GM12878 (cell line): ENCODE results near the gene RNF169. TPM values are rescaled to one million over a fixed set of nuclear protein-coding genes. Genes with fewer than 3 reads are reported as not detected.

Source experiments
- ATAC-seq: fragments of 200-7000 bp; cut with Tn5 transposase; 3 replicates; pipeline ENCODE4 v1.9.1; 2020; ENCODE audit warnings: mild to moderate bottlenecking, moderate library complexity
- BruUV-seq: library from RNA; stranded (reverse); fragments of 400-500 nt; replicated peaks from 2 replicates; lab custom pipeline; 2021; lab: Mats Ljungman, UMichigan
- CTCF ChIA-PET: fragments of 300-600 bp; sonication (Branson Sonifier 250); formaldehyde crosslinking; extraction: SDS; loops from one replicate; lab custom pipeline; 2021; ENCODE audit warnings: inconsistent platforms; lab: Yijun Ruan, JAX
- POLR2A ChIA-PET: fragments of 350-600 bp; formaldehyde crosslinking; extraction: SDS; loops from one replicate; lab custom pipeline; 2021; ENCODE audit warnings: inconsistent platforms; lab: Charles Lee
- RAD21 ChIA-PET: fragments of 300-600 bp; sonication (Branson Sonifier 250); formaldehyde crosslinking; loops from one replicate; lab custom pipeline; 2023; ENCODE audit warnings: antibody characterized with exemption; ENCODE audit not compliant: unreplicated experiment; lab: Charles Lee
- SMC1A ChIA-PET: fragments of 300-600 bp; sonication (Branson Sonifier 250); formaldehyde crosslinking; loops from one replicate; lab custom pipeline; 2023; ENCODE audit not compliant: unreplicated experiment, uncharacterized antibody; lab: Charles Lee
- DNase-seq: peaks from one replicate; pipeline ENCODE4 v3.0.0-alpha.2; 2011; ENCODE audit warnings: low read depth, low spot score
- FAIRE-seq: peaks from 3 replicates; lab custom pipeline; 2011; peaks lifted over from hg19 to GRCh38; lab: Jason Lieb, UNC
- H2AFZ ChIP-seq: 2 replicates; pipeline ENCODE4 v1.6.0; 2011; ENCODE audit warnings: low read depth, low read length, control low read depth; ENCODE audit not compliant: control insufficient read depth
- H3K27ac ChIP-seq: 2 replicates; pipeline ENCODE4 v1.5.1; 2011; ENCODE audit warnings: control low read depth; ENCODE audit not compliant: control insufficient read depth, insufficient read depth
- H3K27me3 ChIP-seq, 2 experiments: replicated peaks in 1 of 2; 2 replicates each; pipeline versions ENCODE4 v1.6.0 to v1.6.1; 2011; ENCODE audit warnings: low read length in 1 of 2; ENCODE audit not compliant: control insufficient read depth in 2 of 2, insufficient read depth in 2 of 2
- H3K36me3 ChIP-seq, 2 experiments: 2 replicates each; pipeline ENCODE4 v1.5.1; 2011; ENCODE audit warnings: low read length in 1 of 2; ENCODE audit not compliant: control insufficient read depth in 2 of 2, insufficient read depth in 2 of 2
- H3K4me1 ChIP-seq: 2 replicates; pipeline ENCODE4 v1.6.1; 2011; ENCODE audit warnings: mild to moderate bottlenecking, low read length, moderate library complexity, mixed read lengths; ENCODE audit not compliant: control insufficient read depth, insufficient read depth
- H3K4me2 ChIP-seq: 2 replicates; pipeline ENCODE4 v1.6.0; 2011; ENCODE audit warnings: control low read depth; ENCODE audit not compliant: control insufficient read depth, insufficient read depth
- H3K4me3 ChIP-seq: fragments of 200-600 bp; sonication (generic); 2 replicates; pipeline ENCODE4 v1.5.1; 2016
- H3K79me2 ChIP-seq: 2 replicates; pipeline ENCODE4 v1.6.0; 2011; ENCODE audit warnings: low read length; ENCODE audit not compliant: control insufficient read depth, insufficient read depth
- H3K9ac ChIP-seq: 2 replicates; pipeline ENCODE4 v1.8.0; 2011; ENCODE audit warnings: low read length, control low read depth, mixed read lengths; ENCODE audit not compliant: control insufficient read depth, insufficient read depth
- H3K9me3 ChIP-seq: replicated peaks from 3 replicates; pipeline ENCODE4 v1.5.1; 2011; ENCODE audit warnings: mild to moderate bottlenecking, low read length; ENCODE audit not compliant: control insufficient read depth, insufficient read depth
- H4K20me1 ChIP-seq: 2 replicates; pipeline ENCODE4 v1.6.0; 2011; ENCODE audit not compliant: control insufficient read depth, insufficient read depth
- DPF2 ChIP-seq: fragments of 450-650 bp; IDR thresholded peaks from 2 replicates; pipeline ENCODE4 v1.6.1; 2017; ENCODE audit warnings: mild to moderate bottlenecking
- ESRRA ChIP-seq: IDR thresholded peaks from 2 replicates; pipeline ENCODE4 v1.6.1; 2012; ENCODE audit warnings: mild to moderate bottlenecking, low read length, improper control_type of control experiment
- FOS ChIP-seq: IDR thresholded peaks from 3 replicates; pipeline ENCODE4 v1.6.1; 2011; ENCODE audit warnings: borderline replicate concordance; ENCODE audit not compliant: insufficient read length; ENCODE audit errors: extremely low read depth
- FOXM1 ChIP-seq: IDR thresholded peaks from 2 replicates; pipeline ENCODE4 v1.6.1; 2012; ENCODE audit warnings: low read depth, mild to moderate bottlenecking, inconsistent platforms, low read length, moderate library complexity
- GABPA ChIP-seq: IDR thresholded peaks from 2 replicates; pipeline ENCODE4 v1.6.1; 2014; ENCODE audit warnings: antibody characterized with exemption, low read depth, mild to moderate bottlenecking, inconsistent platforms
- MTA2 ChIP-seq: fragments of 450-650 bp; IDR thresholded peaks from 2 replicates; pipeline ENCODE4 v1.6.1; 2016; ENCODE audit warnings: low read depth, mild to moderate bottlenecking, moderate library complexity
- POLR2AphosphoS2 ChIP-seq: IDR thresholded peaks from 2 replicates; pipeline ENCODE4 v1.6.1; 2011; ENCODE audit warnings: low read depth, mild to moderate bottlenecking, low read length, improper control_type of control experiment, moderate library complexity
- RBBP5 ChIP-seq: fragments of 200-600 bp; sonication (generic); conservative IDR thresholded peaks from 2 replicates; pipeline ENCODE4 v1.6.1; 2016
- TCF12 ChIP-seq: IDR thresholded peaks from 2 replicates; pipeline ENCODE4 v1.6.1; 2011; ENCODE audit warnings: low read depth, mild to moderate bottlenecking, low read length
- TCF7 ChIP-seq: IDR thresholded peaks from 2 replicates; pipeline ENCODE4 v1.6.1; 2014; ENCODE audit warnings: antibody characterized with exemption, borderline replicate concordance
- YY1 ChIP-seq: IDR thresholded peaks from 2 replicates; pipeline ENCODE4 v1.6.1; 2011; ENCODE audit warnings: low read depth, mild to moderate bottlenecking, low read length
- ZBED1 ChIP-seq: IDR thresholded peaks from 2 replicates; pipeline ENCODE4 v1.6.1; 2016; ENCODE audit warnings: borderline replicate concordance
- WGBS: methylation state at CpG from one replicate; pipeline ENCODE4 v1.1.6; 2016; ENCODE audit warnings: low lambda C conversion rate; ENCODE audit not compliant: insufficient replicate concordance, insufficient coverage; ENCODE audit errors: missing lambda C conversion rate; 5-methylcytosine and 5-hydroxymethylcytosine counted together
- in situ Hi-C: fragments of 300-500 bp; cut with MboI; formaldehyde crosslinking; loops from 9 replicates; pipeline ENCODE4 v1.14.3; 2018; ENCODE audit warnings: mixed read lengths
- intact Hi-C: fragments of 100-400 bp; cut with micrococcal nuclease; formaldehyde crosslinking; loops from one replicate; pipeline ENCODE4 v1.14.2; 2022; ENCODE audit not compliant: unreplicated experiment
- polyA plus RNA-seq, 11 experiments: library from polyadenylated mRNA; depleted of rRNA in 4 of 11; unstranded in 6 of 11; stranded (reverse) in 5 of 11; fragments of >200 nt; fragmentation: Nextera tagmentation in 4 of 11; fragmentation: Illumina TruSeq in 1 of 11; extraction: Ambion mirVana in 4 of 11; extraction: Trizol in 1 of 11; gene quantifications; 1 replicate in 1 of 11; 2 replicates in 10 of 11; pipeline versions ENCODE4 v1.2.1 to v1.2.3, GENCODE V29; 2011 to 2016; ENCODE audit warnings: inconsistent platforms in 2 of 11, missing spikeins in 2 of 11, low read depth in 1 of 11
- total RNA-seq, 4 experiments: library from RNA; depleted of rRNA in 3 of 4; stranded (reverse); fragments of >200 nt in 3 of 4; fragmentation: Illumina TruSeq in 1 of 4; extraction: Trizol in 1 of 4; gene quantifications; 2 replicates each; pipeline versions ENCODE4 v1.2.1 to v1.2.3, GENCODE V29; 2013 to 2021
- TF ChIP-seq, protein P1 (sequence below): IDR thresholded peaks from 2 replicates; pipeline ENCODE4 v1.6.1; 2012; ENCODE audit warnings: low read depth, low read length, improper control_type of control experiment
- TF ChIP-seq, protein P2 (sequence below): fragments of 450-650 bp; IDR thresholded peaks from 2 replicates; pipeline ENCODE4 v1.6.1; 2016; ENCODE audit warnings: mild to moderate bottlenecking
- TF ChIP-seq, protein P3 (sequence below): IDR thresholded peaks from 2 replicates; pipeline ENCODE4 v1.6.1; 2012; ENCODE audit warnings: low read depth, low read length, improper control_type of control experiment

RNF169 gene
- total and polyA plus RNA-seq, 10 of the 15 experiments (the other 5 are each of a cell fraction or from before 2014, with no cell fraction given), result 0.32 to 13.2 (median 6.4) TPM

GRCh38 chr11:74744277-74744676 is 4.4 kb upstream of the RNF169 start:
- no peak for ATAC-seq
- H3K4me3 ChIP-seq, result no peak overlapping the region
- peaks cover 5% of the 10 kb centered on the region for H3K4me1 ChIP-seq
- in situ Hi-C loops, result no loop called here
- no peak for FAIRE-seq
- ChIA-PET RAD21 (no interaction called here), SMC1A (interaction anchor here (1.2 kb wide), 1 partner anchor 143 kb away, joined by 3 read pairs; no protein-coding TSS in a partner anchor), CTCF (interaction anchor here (0.6 to 2.4 kb wide), 3 partner anchors 18 to 853 kb away, joined by 3 to 7 read pairs (median 3); no protein-coding TSS in a partner anchor), POLR2A (interaction anchor here (0.8 kb wide), 1 partner anchor 10 kb away, joined by 3 read pairs; no protein-coding TSS in a partner anchor)
- no peak overlapping the region for H2AFZ ChIP-seq
- H3K27ac ChIP-seq, result no peak overlapping the region
- no peak for DNase-seq
- intact Hi-C loops, result no loop called here
- H3K9ac ChIP-seq, result no peak overlapping the region
- H4K20me1 ChIP-seq, result no peaks in the 10 kb centered on the region
- TF ChIP-seq MTA2, result no peak
- TF ChIP-seq POLR2AphosphoS2, result no peak
- no peak for TF ChIP-seq ZBED1
- TF ChIP-seq TCF12, result no peak
- no peak for TF ChIP-seq RBBP5
- TF ChIP-seq ESRRA, result no peak
- TF ChIP-seq DPF2, result no peak
- TF ChIP-seq, protein P1, sequence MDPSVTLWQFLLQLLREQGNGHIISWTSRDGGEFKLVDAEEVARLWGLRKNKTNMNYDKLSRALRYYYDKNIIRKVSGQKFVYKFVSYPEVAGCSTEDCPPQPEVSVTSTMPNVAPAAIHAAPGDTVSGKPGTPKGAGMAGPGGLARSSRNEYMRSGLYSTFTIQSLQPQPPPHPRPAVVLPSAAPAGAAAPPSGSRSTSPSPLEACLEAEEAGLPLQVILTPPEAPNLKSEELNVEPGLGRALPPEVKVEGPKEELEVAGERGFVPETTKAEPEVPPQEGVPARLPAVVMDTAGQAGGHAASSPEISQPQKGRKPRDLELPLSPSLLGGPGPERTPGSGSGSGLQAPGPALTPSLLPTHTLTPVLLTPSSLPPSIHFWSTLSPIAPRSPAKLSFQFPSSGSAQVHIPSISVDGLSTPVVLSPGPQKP, result no peak
- TF ChIP-seq, protein P2, sequence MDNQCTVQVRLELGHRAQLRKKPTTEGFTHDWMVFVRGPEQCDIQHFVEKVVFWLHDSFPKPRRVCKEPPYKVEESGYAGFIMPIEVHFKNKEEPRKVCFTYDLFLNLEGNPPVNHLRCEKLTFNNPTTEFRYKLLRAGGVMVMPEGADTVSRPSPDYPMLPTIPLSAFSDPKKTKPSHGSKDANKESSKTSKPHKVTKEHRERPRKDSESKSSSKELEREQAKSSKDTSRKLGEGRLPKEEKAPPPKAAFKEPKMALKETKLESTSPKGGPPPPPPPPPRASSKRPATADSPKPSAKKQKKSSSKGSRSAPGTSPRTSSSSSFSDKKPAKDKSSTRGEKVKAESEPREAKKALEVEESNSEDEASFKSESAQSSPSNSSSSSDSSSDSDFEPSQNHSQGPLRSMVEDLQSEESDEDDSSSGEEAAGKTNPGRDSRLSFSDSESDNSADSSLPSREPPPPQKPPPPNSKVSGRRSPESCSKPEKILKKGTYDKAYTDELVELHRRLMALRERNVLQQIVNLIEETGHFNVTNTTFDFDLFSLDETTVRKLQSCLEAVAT, result no peak
- no peak for TF ChIP-seq GABPA
- TF ChIP-seq FOXM1, result no peak
- no peak for TF ChIP-seq FOS
- TF ChIP-seq TCF7, result no peak
- TF ChIP-seq, protein P3, sequence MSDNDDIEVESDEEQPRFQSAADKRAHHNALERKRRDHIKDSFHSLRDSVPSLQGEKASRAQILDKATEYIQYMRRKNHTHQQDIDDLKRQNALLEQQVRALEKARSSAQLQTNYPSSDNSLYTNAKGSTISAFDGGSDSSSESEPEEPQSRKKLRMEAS, result no peak
- TF ChIP-seq YY1, result no peak
- no peaks in the 10 kb centered on the region for H3K36me3 ChIP-seq
- peaks cover 0 to 2% of the 10 kb centered on the region in 2 experiments; a peak in 1 of 4 replicates for H3K27me3 ChIP-seq
- H3K4me2 ChIP-seq, result no peak overlapping the region
- BruUV-seq, result no TSS peak
- H3K79me2 ChIP-seq, result peaks cover 3% of the 10 kb centered on the region
- no peaks in the 10 kb centered on the region for H3K9me3 ChIP-seq
- WGBS, result 48% methylated on average over 4 of the region's 4 CpGs
